Nephron progenitor cell (in vitro differentiated cells): ENCODE data around the gene KRTAP2-2.
A peak's percentile ranks its signal among the peaks of the same experiment; 100 is the strongest.

Experiments
- DNase-seq: peaks from one replicate; pipeline ENCODE4 v3.0.0; 2021
- H3K27ac Mint-ChIP-seq: 2 replicates; pipeline ENCODE4 v1.8.0; 2021; ENCODE audit warnings: mild to moderate bottlenecking, moderate library complexity, mixed read lengths
- H3K27me3 Mint-ChIP-seq: 2 replicates; pipeline ENCODE4 v1.8.0; 2021; ENCODE audit warnings: mild to moderate bottlenecking, low read depth, mixed read lengths; ENCODE audit not compliant: poor library complexity
- H3K36me3 Mint-ChIP-seq: 2 replicates; pipeline ENCODE4 v1.8.0; 2021; ENCODE audit warnings: low read depth, mixed read lengths
- H3K4me1 Mint-ChIP-seq: 2 replicates; pipeline ENCODE4 v1.8.0; 2021; ENCODE audit warnings: mixed read lengths
- H3K4me3 Mint-ChIP-seq: 2 replicates; pipeline ENCODE4 v1.8.0; 2021; ENCODE audit warnings: mild to moderate bottlenecking, moderate library complexity, mixed read lengths
- H3K9me3 Mint-ChIP-seq: 2 replicates; pipeline ENCODE4 v1.8.0; 2021; ENCODE audit warnings: mild to moderate bottlenecking, moderate library complexity, mixed read lengths
- CTCF ChIP-seq: fragments of 200-600 bp; sonication (generic); IDR thresholded peaks from 2 replicates; pipeline ENCODE4 v1.5.0; 2021; ENCODE audit warnings: antibody characterized with exemption

KRTAP2-2 gene

GRCh38 chr17:41019415-41019814, 35.6 kb downstream of the KRTAP2-2 start:
- Mint-ChIP-seq H3K27me3 (no peaks in the 10 kb centered on the region), H3K4me3 (no peak overlapping the region), H3K9me3 (peaks cover 5% of the 10 kb centered on the region), H3K36me3 (no peaks in the 10 kb centered on the region), H3K4me1 (no peaks in the 10 kb centered on the region), H3K27ac (no peak overlapping the region)
- no peak for DNase-seq
- TF ChIP-seq CTCF: no peak

GRCh38 chr17:41018541-41018940, 36.5 kb downstream of the KRTAP2-2 start:
- Mint-ChIP-seq H3K9me3 (peaks cover 5% of the 10 kb centered on the region), H3K27ac (no peak overlapping the region), H3K27me3 (no peaks in the 10 kb centered on the region), H3K4me3 (no peak overlapping the region), H3K4me1 (no peaks in the 10 kb centered on the region), H3K36me3 (no peaks in the 10 kb centered on the region)
- no peak for TF ChIP-seq CTCF
- DNase-seq: no peak

GRCh38 chr17:41016578-41017215, 38.3 kb downstream of the KRTAP2-2 start:
- DNase-seq: no peak
- no peaks in the 10 kb centered on the region for H3K27me3 Mint-ChIP-seq
- no peaks in the 10 kb centered on the region for H3K4me1 Mint-ChIP-seq
- H3K4me3 Mint-ChIP-seq: no peak overlapping the region
- no peak for TF ChIP-seq CTCF
- no peaks in the 10 kb centered on the region for H3K36me3 Mint-ChIP-seq
- no peaks in the 10 kb centered on the region for H3K9me3 Mint-ChIP-seq
- H3K27ac Mint-ChIP-seq: peak overlapping the region; percentile 37

GRCh38 chr17:41015454-41015853, 39.6 kb downstream of the KRTAP2-2 start:
- Mint-ChIP-seq H3K9me3 (no peaks in the 10 kb centered on the region), H3K36me3 (no peaks in the 10 kb centered on the region), H3K27me3 (no peaks in the 10 kb centered on the region), H3K4me1 (no peaks in the 10 kb centered on the region), H3K4me3 (no peak overlapping the region), H3K27ac (no peak overlapping the region)
- no peak for TF ChIP-seq CTCF
- no peak for DNase-seq

GRCh38 chr17:41013606-41014005, 41.4 kb downstream of the KRTAP2-2 start:
- TF ChIP-seq CTCF: no peak
- no peaks in the 10 kb centered on the region for H3K9me3 Mint-ChIP-seq
- no peaks in the 10 kb centered on the region for H3K36me3 Mint-ChIP-seq
- no peak overlapping the region for H3K27ac Mint-ChIP-seq
- no peak for DNase-seq
- H3K27me3 Mint-ChIP-seq: no peaks in the 10 kb centered on the region
- no peaks in the 10 kb centered on the region for H3K4me1 Mint-ChIP-seq
- H3K4me3 Mint-ChIP-seq: no peak overlapping the region

- no peak for TF ChIP-seq CTCF
- H3K9me3 Mint-ChIP-seq: no peaks in the 10 kb centered on the region
- no peak for DNase-seq
- H3K4me3 Mint-ChIP-seq: no peak overlapping the region
- no peaks in the 10 kb centered on the region for H3K36me3 Mint-ChIP-seq
- no peaks in the 10 kb centered on the region for H3K27me3 Mint-ChIP-seq
- no peaks in the 10 kb centered on the region for H3K4me1 Mint-ChIP-seq
- no peak overlapping the region for H3K27ac Mint-ChIP-seq
Observed at GRCh38 chr17:41013181-41013580, 41.8 kb downstream of the KRTAP2-2 start.
